ENCODE results near the gene SLC1A3. TPM values are rescaled to one million over a fixed set of nuclear protein-coding genes. Genes with fewer than 3 reads are reported as not detected.
"Not testable (repeated sequence)": the region's sequence is repeated elsewhere in the genome, so short reads cannot be mapped to it uniquely, and the experiment has no call there.

SLC1A3 gene
- total RNA-seq, 1 donor from 2014 or later = 19.4 TPM

GRCh38 chr5:36623832-36624231 lies 17.4 kb downstream of the SLC1A3 start:
- DNase-seq (ENCODE audit: low spot score) = no peak
- ATAC-seq = no peak
- intact Hi-C loops (cut with DNase I) = no loop called here

GRCh38 chr5:36624277-36624676 lies 17.9 kb downstream of the SLC1A3 start:
- DNase-seq (ENCODE audit: low spot score) = no peak
- ATAC-seq = no peak
- intact Hi-C loops (cut with DNase I) = no loop called here

GRCh38 chr5:36628695-36629094 lies 22.3 kb downstream of the SLC1A3 start:
- no peak for ATAC-seq
- intact Hi-C loops (cut with DNase I) = no loop called here
- DNase-seq (ENCODE audit: low spot score) = no peak

GRCh38 chr5:36629729-36630128 lies 23.3 kb downstream of the SLC1A3 start:
- intact Hi-C loops (cut with DNase I) = no loop called here
- ATAC-seq = no peak
- DNase-seq (ENCODE audit: low spot score) = no peak

- DNase-seq (ENCODE audit: low spot score) (no peak), ATAC-seq (no peak)
- intact Hi-C loops (cut with DNase I) = no loop called here
Observed at GRCh38 chr5:36630201-36631145, 24.1 kb downstream of the SLC1A3 start.

- DNase-seq (ENCODE audit: low spot score) (no peak), ATAC-seq (no peak)
- intact Hi-C loops (cut with DNase I) = no loop called here
Observed at GRCh38 chr5:36631154-36631553, 24.7 kb downstream of the SLC1A3 start.

GRCh38 chr5:36631620-36632362 lies 25.4 kb downstream of the SLC1A3 start:
- ATAC-seq = no peak
- no peak for DNase-seq (ENCODE audit: low spot score)
- intact Hi-C loops (cut with DNase I) = no loop called here

GRCh38 chr5:36632363-36632664 lies 25.9 kb downstream of the SLC1A3 start:
- DNase-seq (ENCODE audit: low spot score) (no peak), ATAC-seq (no peak)
- intact Hi-C loops (cut with DNase I) = no loop called here

- intact Hi-C loops (cut with DNase I) = no loop called here
- ATAC-seq (no peak), DNase-seq (ENCODE audit: low spot score) (no peak)
Observed at GRCh38 chr5:36635721-36636390, 29.4 kb downstream of the SLC1A3 start.

- no peak for ATAC-seq
- intact Hi-C loops (cut with DNase I) = no loop called here
- no peak for DNase-seq (ENCODE audit: low spot score)
Observed at GRCh38 chr5:36637101-36637500, 30.7 kb downstream of the SLC1A3 start.

GRCh38 chr5:36637516-36637915 lies 31.1 kb downstream of the SLC1A3 start:
- ATAC-seq (no peak), DNase-seq (ENCODE audit: low spot score) (no peak)
- intact Hi-C loops (cut with DNase I) = no loop called here

- DNase-seq (ENCODE audit: low spot score) (no peak), ATAC-seq (no peak)
- intact Hi-C loops (cut with DNase I) = no loop called here
Observed at GRCh38 chr5:36638056-36638455, 31.6 kb downstream of the SLC1A3 start.

GRCh38 chr5:36640949-36641348 lies 34.5 kb downstream of the SLC1A3 start:
- no peak for ATAC-seq
- intact Hi-C loops (cut with DNase I) = no loop called here
- DNase-seq (ENCODE audit: low spot score) = no peak

GRCh38 chr5:36641431-36641830 lies 35.0 kb downstream of the SLC1A3 start:
- intact Hi-C loops (cut with DNase I) = no loop called here
- no peak for ATAC-seq
- DNase-seq (ENCODE audit: low spot score) = no peak

GRCh38 chr5:36642089-36642488 lies 35.7 kb downstream of the SLC1A3 start:
- ATAC-seq (no peak), DNase-seq (ENCODE audit: low spot score) (no peak)
- intact Hi-C loops (cut with DNase I) = no loop called here

GRCh38 chr5:36643162-36643561 lies 36.8 kb downstream of the SLC1A3 start:
- ATAC-seq = no peak
- DNase-seq (ENCODE audit: low spot score) = no peak
- intact Hi-C loops (cut with DNase I) = no loop called here

GRCh38 chr5:36643841-36644240 lies 37.4 kb downstream of the SLC1A3 start:
- ATAC-seq; intact Hi-C loops (cut with DNase I); DNase-seq (ENCODE audit: low spot score): not testable (repeated sequence)

GRCh38 chr5:36644727-36645126 lies 38.3 kb downstream of the SLC1A3 start:
- intact Hi-C loops (cut with DNase I) = no loop called here
- no peak for DNase-seq (ENCODE audit: low spot score)
- ATAC-seq = no peak

GRCh38 chr5:36646100-36646499 lies 39.7 kb downstream of the SLC1A3 start:
- intact Hi-C loops (cut with DNase I) = no loop called here
- no peak for DNase-seq (ENCODE audit: low spot score)

GRCh38 chr5:36646507-36647023 lies 40.2 kb downstream of the SLC1A3 start:
- ATAC-seq (no peak), DNase-seq (ENCODE audit: low spot score) (no peak)
- intact Hi-C loops (cut with DNase I) = no loop called here

More at GRCh38 chr5:36646100-36646499, 39.7 kb downstream of the SLC1A3 start:
- no peak for ATAC-seq
